HUES48 (cell line): Measurements from ENCODE around the gene AFAP1.

Experiments
- H3K27ac ChIP-seq: one replicate; pipeline ENCODE4 v1.7.0; 2013; ENCODE audit warnings: low read depth, low read length, inconsistent platforms
- H3K27me3 ChIP-seq: 2 replicates; pipeline ENCODE4 v1.6.1; 2013; ENCODE audit warnings: mild to moderate bottlenecking, low read length; ENCODE audit not compliant: control insufficient read depth, insufficient read depth
- H3K36me3 ChIP-seq: 2 replicates; pipeline ENCODE4 v1.6.1; 2013; ENCODE audit warnings: low read length; ENCODE audit not compliant: control insufficient read depth, insufficient read depth
- H3K4me1 ChIP-seq: 2 replicates; pipeline ENCODE4 v1.6.1; 2013; ENCODE audit warnings: mild to moderate bottlenecking, low read length; ENCODE audit not compliant: control insufficient read depth, insufficient read depth
- H3K4me3 ChIP-seq: 2 replicates; pipeline ENCODE4 v1.5.1; 2013; ENCODE audit warnings: mild to moderate bottlenecking, low read depth, low read length
- H3K9ac ChIP-seq: 2 replicates; pipeline ENCODE4 v1.6.1; 2013; ENCODE audit warnings: mild to moderate bottlenecking, low read depth, low read length, moderate library complexity
- H3K9me3 ChIP-seq: 2 replicates; pipeline ENCODE4 v1.6.1; 2013; ENCODE audit warnings: low read length; ENCODE audit not compliant: control insufficient read depth, insufficient read depth

The AFAP1 gene

GRCh38 chr4:7824218-7824617, 115.4 kb downstream of the AFAP1 start:
- Histone ChIP-seq H3K27ac (no peak overlapping the region), H3K4me3 (no peak overlapping the region), H3K36me3 (peaks cover 3% of the 10 kb centered on the region; the same call in 1 of the 2 replicates), H3K9me3 (no peaks in the 10 kb centered on the region), H3K4me1 (peaks cover 60% of the 10 kb centered on the region), H3K9ac (no peak overlapping the region), H3K27me3 (no peaks in the 10 kb centered on the region)

- peaks cover 3% of the 10 kb centered on the region; the same call in 1 of the 2 replicates for H3K36me3 ChIP-seq
- H3K9ac ChIP-seq = no peak overlapping the region
- H3K27ac ChIP-seq = no peak overlapping the region
- H3K9me3 ChIP-seq = no peaks in the 10 kb centered on the region
- peaks cover 52% of the 10 kb centered on the region for H3K4me1 ChIP-seq
- H3K27me3 ChIP-seq = no peaks in the 10 kb centered on the region
- no peak overlapping the region for H3K4me3 ChIP-seq
These were observed 116.2 kb downstream of the AFAP1 start for GRCh38 chr4:7823416-7823824.

GRCh38 chr4:7822877-7823276, 116.8 kb downstream of the AFAP1 start:
- no peak overlapping the region for H3K27ac ChIP-seq
- H3K27me3 ChIP-seq = no peaks in the 10 kb centered on the region
- peaks cover 47% of the 10 kb centered on the region for H3K4me1 ChIP-seq
- peaks cover 3% of the 10 kb centered on the region; the same call in 1 of the 2 replicates for H3K36me3 ChIP-seq
- H3K9me3 ChIP-seq = no peaks in the 10 kb centered on the region
- H3K9ac ChIP-seq = no peak overlapping the region
- no peak overlapping the region for H3K4me3 ChIP-seq

- Histone ChIP-seq H3K27ac (no peak overlapping the region), H3K9ac (no peak overlapping the region), H3K9me3 (no peaks in the 10 kb centered on the region), H3K36me3 (no peaks in the 10 kb centered on the region; the same call in 1 of the 2 replicates), H3K4me1 (peaks cover 42% of the 10 kb centered on the region), H3K27me3 (no peaks in the 10 kb centered on the region), H3K4me3 (no peak overlapping the region)
These were observed 117.5 kb downstream of the AFAP1 start for GRCh38 chr4:7822137-7822505.

GRCh38 chr4:7821245-7822136, 118.2 kb downstream of the AFAP1 start:
- H3K27me3 ChIP-seq = no peaks in the 10 kb centered on the region
- no peak overlapping the region for H3K9ac ChIP-seq
- H3K9me3 ChIP-seq = no peaks in the 10 kb centered on the region
- H3K27ac ChIP-seq = no peak overlapping the region
- peaks cover under 1% of the 10 kb centered on the region; the same call in 1 of the 2 replicates for H3K36me3 ChIP-seq
- peaks cover 36% of the 10 kb centered on the region for H3K4me1 ChIP-seq
- no peak overlapping the region for H3K4me3 ChIP-seq

- Histone ChIP-seq H3K4me1 (peaks cover 23% of the 10 kb centered on the region), H3K27me3 (no peaks in the 10 kb centered on the region), H3K9me3 (no peaks in the 10 kb centered on the region), H3K27ac (no peak overlapping the region), H3K9ac (no peak overlapping the region), H3K4me3 (no peak overlapping the region), H3K36me3 (peaks cover 11% of the 10 kb centered on the region)
These were observed 119.4 kb downstream of the AFAP1 start for GRCh38 chr4:7820031-7820818.

- Histone ChIP-seq H3K27ac (no peak overlapping the region), H3K9me3 (no peaks in the 10 kb centered on the region), H3K4me3 (no peak overlapping the region), H3K27me3 (no peaks in the 10 kb centered on the region), H3K9ac (no peak overlapping the region), H3K4me1 (peaks cover 17% of the 10 kb centered on the region), H3K36me3 (peaks cover 18% of the 10 kb centered on the region)
These were observed 120.2 kb downstream of the AFAP1 start for GRCh38 chr4:7819446-7819845.

GRCh38 chr4:7818399-7818911, 121.2 kb downstream of the AFAP1 start:
- Histone ChIP-seq H3K27ac (no peak overlapping the region), H3K27me3 (no peaks in the 10 kb centered on the region), H3K9ac (no peak overlapping the region), H3K9me3 (no peaks in the 10 kb centered on the region), H3K36me3 (peaks cover 26% of the 10 kb centered on the region), H3K4me3 (no peak overlapping the region), H3K4me1 (peaks cover 10% of the 10 kb centered on the region)

- Histone ChIP-seq H3K4me1 (peaks cover 7% of the 10 kb centered on the region; the same call in 1 of the 2 replicates), H3K9ac (no peak overlapping the region), H3K36me3 (peaks cover 27% of the 10 kb centered on the region), H3K9me3 (no peaks in the 10 kb centered on the region), H3K27ac (no peak overlapping the region), H3K4me3 (no peak overlapping the region), H3K27me3 (no peaks in the 10 kb centered on the region)
These were observed 121.7 kb downstream of the AFAP1 start for GRCh38 chr4:7817877-7818398.

GRCh38 chr4:7816771-7817170, 122.9 kb downstream of the AFAP1 start:
- no peak overlapping the region for H3K27ac ChIP-seq
- H3K27me3 ChIP-seq = no peaks in the 10 kb centered on the region
- H3K4me3 ChIP-seq = no peak overlapping the region
- no peaks in the 10 kb centered on the region for H3K9me3 ChIP-seq
- H3K36me3 ChIP-seq = peaks cover 27% of the 10 kb centered on the region
- 0 out of 2 replicates have a peak, but pooled peaks cover 2% of the 10 kb centered on the region for H3K4me1 ChIP-seq
- H3K9ac ChIP-seq = no peak overlapping the region
